PC-9 (cell line): ENCODE data around the gene RXYLT1. TPM values are rescaled to one million over a fixed set of nuclear protein-coding genes. Genes with fewer than 3 reads are reported as not detected.

Source experiments
- BruUV-seq: library from RNA; stranded (reverse); fragments of 400-500 nt; replicated peaks from 2 replicates; lab custom pipeline; 2021; lab: Mats Ljungman, UMichigan
- CTCF ChIA-PET: fragments of 300-600 bp; sonication (Branson Sonifier 250); formaldehyde crosslinking; loops from one replicate; lab custom pipeline; 2022; ENCODE audit warnings: antibody characterized with exemption; lab: Charles Lee
- POLR2A ChIA-PET: fragments of 300-600 bp; sonication (Branson Sonifier 250); formaldehyde crosslinking; loops from one replicate; lab custom pipeline; 2022; ENCODE audit warnings: antibody characterized with exemption; ENCODE audit not compliant: unreplicated experiment; lab: Charles Lee
- DNase-seq, 2 experiments: peaks; one replicate each; pipeline versions ENCODE4 v3.0.0 to v3.0.0-alpha.2; 2015 to 2022; ENCODE audit warnings: mixed read lengths in 1 of 2
- H2AFZ ChIP-seq: fragments of 200-600 bp; sonication (generic); 2 replicates; pipeline ENCODE4 v1.8.1; 2017; ENCODE audit warnings: antibody characterized with exemption
- H3F3A ChIP-seq: fragments of 200-600 bp; sonication (generic); 2 replicates; pipeline ENCODE4 v1.8.1; 2017; ENCODE audit warnings: antibody characterized with exemption, mild to moderate bottlenecking, low read depth; ENCODE audit not compliant: insufficient read depth
- H3K27ac ChIP-seq: fragments of 200-600 bp; sonication (generic); 2 replicates; pipeline ENCODE4 v1.6.1; 2016; ENCODE audit warnings: mixed run types
- H3K27me3 ChIP-seq: fragments of 200-600 bp; sonication (generic); 2 replicates; pipeline ENCODE4 v1.6.1; 2016; ENCODE audit warnings: low read depth, mixed run types; ENCODE audit not compliant: insufficient read depth
- H3K36me3 ChIP-seq: fragments of 200-600 bp; sonication (generic); 2 replicates; pipeline ENCODE4 v1.6.1; 2016; ENCODE audit warnings: low read depth, mixed run types
- H3K4me1 ChIP-seq: fragments of 200-600 bp; sonication (generic); replicated peaks from 2 replicates; pipeline ENCODE4 v1.6.1; 2016; ENCODE audit warnings: mixed run types; ENCODE audit not compliant: insufficient read depth
- H3K4me2 ChIP-seq: fragments of 200-600 bp; sonication (generic); 2 replicates; pipeline ENCODE4 v1.6.1; 2017; ENCODE audit warnings: mixed run types
- H3K4me3 ChIP-seq: fragments of 200-600 bp; sonication (generic); 2 replicates; pipeline ENCODE4 v1.6.1; 2016; ENCODE audit warnings: mixed run types
- H3K79me2 ChIP-seq: fragments of 200-600 bp; sonication (generic); 2 replicates; pipeline ENCODE4 v1.6.1; 2017; ENCODE audit warnings: low read depth, mixed run types
- H3K9me2 ChIP-seq: fragments of 200-600 bp; sonication (generic); 2 replicates; pipeline ENCODE4 v1.8.1; 2017; ENCODE audit warnings: mild to moderate bottlenecking; ENCODE audit not compliant: insufficient read depth
- H3K9me3 ChIP-seq: fragments of 200-600 bp; sonication (generic); 2 replicates; pipeline ENCODE4 v1.8.1; 2016; ENCODE audit warnings: low read depth; ENCODE audit not compliant: insufficient read depth
- H4K20me1 ChIP-seq: fragments of 200-600 bp; sonication (generic); 2 replicates; pipeline ENCODE4 v1.8.1; 2017; ENCODE audit not compliant: insufficient read depth
- CTCF ChIP-seq: fragments of 200-600 bp; sonication (generic); conservative IDR thresholded peaks from 2 replicates; pipeline ENCODE4 v1.6.1; 2017; ENCODE audit warnings: mixed run types, antibody characterized with exemption, mild to moderate bottlenecking, moderate library complexity
- EZH2 ChIP-seq: fragments of 200-600 bp; sonication (generic); IDR thresholded peaks from 2 replicates; pipeline ENCODE4 v1.8.0; 2017; ENCODE audit warnings: antibody characterized with exemption, low read depth
- intact Hi-C: fragments of 100-400 bp; cut with micrococcal nuclease; formaldehyde crosslinking; loops from one replicate; pipeline ENCODE4 v1.10.0; 2022; ENCODE audit not compliant: unreplicated experiment
- total RNA-seq: library from RNA; stranded (reverse); gene quantifications from 2 replicates; pipeline ENCODE4 v1.2.3, GENCODE V29; 2021

Gene RXYLT1
- total RNA-seq, 1 experiment from 2014 or later = 12.2 TPM

GRCh38 chr12:63849641-63850040 lies 69.9 kb downstream of the RXYLT1 start:
- CTCF ChIA-PET = no interaction called here
- Histone ChIP-seq H3K27ac (no peak overlapping the region), H3K4me3 (no peak overlapping the region), H3K27me3 (no peaks in the 10 kb centered on the region), H3F3A (peaks cover 12% of the 10 kb centered on the region; the same call in 1 of the 2 replicates), H3K4me1 (peaks cover 53% of the 10 kb centered on the region), H3K4me2 (peak overlapping the region; percentile 55), H3K9me2 (no peaks in the 10 kb centered on the region), H2AFZ (no peak overlapping the region), H3K36me3 (0 out of 2 replicates have a peak, but pooled peaks cover 8% of the 10 kb centered on the region), H3K9me3 (no peaks in the 10 kb centered on the region), H4K20me1 (no peaks in the 10 kb centered on the region), H3K79me2 (peaks cover 99% of the 10 kb centered on the region)
- intact Hi-C loops = loop anchor here (5.0 to 10.0 kb wide), 5 partner anchors 53 to 273 kb away; no protein-coding TSS in a partner anchor
- DNase-seq = no peak
- no TSS peak for BruUV-seq
- POLR2A ChIA-PET = interaction anchor here (0.6 kb wide), 1 partner anchor 68 kb away, joined by 3 read pairs; no protein-coding TSS in a partner anchor
- TF ChIP-seq EZH2 (no peak), CTCF (no peak)

- TF ChIP-seq CTCF = no peak
- no peak for TF ChIP-seq EZH2
- DNase-seq = no peak
- no TSS peak for BruUV-seq
- H3K36me3 ChIP-seq = peaks cover 12% of the 10 kb centered on the region; the same call in 1 of the 2 replicates
- H3K4me1 ChIP-seq = peaks cover 41% of the 10 kb centered on the region
- no peaks in the 10 kb centered on the region for H3K27me3 ChIP-seq
- no peak overlapping the region for H3K27ac ChIP-seq
- no peak overlapping the region for H2AFZ ChIP-seq
- peaks cover 99% of the 10 kb centered on the region for H3K79me2 ChIP-seq
- H3F3A ChIP-seq = no peaks in the 10 kb centered on the region; the same call in none of the 2 replicates
- H3K9me3 ChIP-seq = no peaks in the 10 kb centered on the region
- H3K4me2 ChIP-seq = peak overlapping the region; percentile 5; the same call in 1 of the 2 replicates
- H3K9me2 ChIP-seq = no peaks in the 10 kb centered on the region
- ChIA-PET POLR2A (no interaction called here), CTCF (interaction anchor here (0.6 kb wide), 1 partner anchor 1035 kb away, joined by 5 read pairs; no protein-coding TSS in a partner anchor)
- intact Hi-C loops = no loop called here
- H3K4me3 ChIP-seq = no peak overlapping the region
- no peaks in the 10 kb centered on the region; the same call in 1 of the 2 replicates for H4K20me1 ChIP-seq
These were observed 74.3 kb downstream of the RXYLT1 start for GRCh38 chr12:63853978-63854377.

GRCh38 chr12:63855299-63855698 lies 75.6 kb downstream of the RXYLT1 start:
- no peak overlapping the region for H2AFZ ChIP-seq
- peaks cover 12% of the 10 kb centered on the region; the same call in 1 of the 2 replicates for H3K36me3 ChIP-seq
- no peak overlapping the region for H3K4me2 ChIP-seq
- ChIA-PET CTCF (no interaction called here), POLR2A (no interaction called here)
- no peak overlapping the region for H3K27ac ChIP-seq
- DNase-seq = no peak
- TF ChIP-seq EZH2 = no peak
- TF ChIP-seq CTCF = no peak
- no peaks in the 10 kb centered on the region for H3K9me2 ChIP-seq
- no TSS peak for BruUV-seq
- no peaks in the 10 kb centered on the region; the same call in none of the 2 replicates for H3F3A ChIP-seq
- no peaks in the 10 kb centered on the region; the same call in 1 of the 2 replicates for H4K20me1 ChIP-seq
- H3K4me1 ChIP-seq = peaks cover 37% of the 10 kb centered on the region
- peaks cover 99% of the 10 kb centered on the region for H3K79me2 ChIP-seq
- no peaks in the 10 kb centered on the region for H3K27me3 ChIP-seq
- H3K4me3 ChIP-seq = no peak overlapping the region
- no peaks in the 10 kb centered on the region for H3K9me3 ChIP-seq
- intact Hi-C loops = no loop called here
